Measurements from ENCODE around the gene EPN2. TPM values are rescaled to one million over a fixed set of nuclear protein-coding genes. Genes with fewer than 3 reads are reported as not detected.
A peak's percentile ranks its signal among the peaks of the same experiment; 100 is the strongest.

EPN2 gene
- total RNA-seq, 1 donor from 2014 or later, result 18.3 TPM

- no peaks in the 10 kb centered on the region for H3K27me3 ChIP-seq (ENCODE audit: control insufficient read depth in 3 of 3, insufficient read depth in 3 of 3, low read length in 3 of 3)
- H3K9me3 ChIP-seq (ENCODE audit: control insufficient read depth in 3 of 3, low read length in 3 of 3), result no peaks in the 10 kb centered on the region
- H3K4me1 ChIP-seq (ENCODE audit: control insufficient read depth in 3 of 3, insufficient read depth in 3 of 3, low read length in 3 of 3), result peaks cover 22 to 24% (median 23%) of the 10 kb centered on the region in 3 donors
- no peak overlapping the region for H3K9ac ChIP-seq (ENCODE audit: low read depth in 1 of 3, low read length in 3 of 3)
- peaks cover 0 to 2% (median 0%) of the 10 kb centered on the region in 3 donors for H3K36me3 ChIP-seq (ENCODE audit: control insufficient read depth in 3 of 3, insufficient read depth in 3 of 3, low read length in 3 of 3)
- H3K4me3 ChIP-seq (ENCODE audit: low read length in 3 of 3), result no peak overlapping the region
- no peak overlapping the region for H3K27ac ChIP-seq (ENCODE audit: low read depth, low read length)
Observed at GRCh38 chr17:19365833-19366636, 128.9 kb downstream of the EPN2 start.

- H3K4me3 ChIP-seq (ENCODE audit: low read length in 3 of 3), result no peak overlapping the region
- H3K9ac ChIP-seq (ENCODE audit: low read depth in 1 of 3, low read length in 3 of 3), result no peak overlapping the region
- peaks cover 0 to 2% (median 0%) of the 10 kb centered on the region in 3 donors for H3K36me3 ChIP-seq (ENCODE audit: control insufficient read depth in 3 of 3, insufficient read depth in 3 of 3, low read length in 3 of 3)
- H3K27me3 ChIP-seq (ENCODE audit: control insufficient read depth in 3 of 3, insufficient read depth in 3 of 3, low read length in 3 of 3), result no peaks in the 10 kb centered on the region
- H3K27ac ChIP-seq (ENCODE audit: low read depth, low read length), result no peak overlapping the region
- H3K9me3 ChIP-seq (ENCODE audit: control insufficient read depth in 3 of 3, low read length in 3 of 3), result no peaks in the 10 kb centered on the region
- H3K4me1 ChIP-seq (ENCODE audit: control insufficient read depth in 3 of 3, insufficient read depth in 3 of 3, low read length in 3 of 3), result peaks cover 20 to 24% (median 24%) of the 10 kb centered on the region in 3 donors
Observed at GRCh38 chr17:19366637-19366972, 129.4 kb downstream of the EPN2 start.

DNA sequence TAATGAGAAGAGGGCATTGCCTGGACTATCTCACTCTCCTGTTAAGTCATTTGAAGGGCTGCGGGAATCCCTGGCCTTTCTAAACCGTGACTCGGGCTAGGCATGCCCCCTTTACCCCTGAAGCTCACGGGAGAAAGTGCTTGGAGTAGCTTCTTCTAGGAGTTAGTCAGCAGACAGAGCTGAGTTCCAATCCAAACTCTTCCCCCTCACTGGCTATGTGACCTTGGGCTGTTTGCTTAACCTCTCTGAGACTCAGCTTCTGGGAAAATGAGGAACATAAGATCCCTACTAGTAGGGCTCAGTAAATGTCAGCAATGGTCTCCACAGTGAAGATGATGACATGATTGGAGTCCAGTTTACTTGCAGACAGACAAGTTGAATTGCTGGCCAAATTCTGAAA is 131.1 kb downstream of the EPN2 start:
- Histone ChIP-seq H3K27ac (ENCODE audit: low read depth, low read length) (no peak overlapping the region), H3K9ac (ENCODE audit: low read depth in 1 of 3, low read length in 3 of 3) (no peak overlapping the region), H3K27me3 (ENCODE audit: control insufficient read depth in 3 of 3, insufficient read depth in 3 of 3, low read length in 3 of 3) (no peaks in the 10 kb centered on the region), H3K4me1 (ENCODE audit: control insufficient read depth in 3 of 3, insufficient read depth in 3 of 3, low read length in 3 of 3) (peaks cover 10 to 15% (median 14%) of the 10 kb centered on the region in 3 donors), H3K4me3 (ENCODE audit: low read length in 3 of 3) (no peak overlapping the region), H3K36me3 (ENCODE audit: control insufficient read depth in 3 of 3, insufficient read depth in 3 of 3, low read length in 3 of 3) (peaks cover 0 to 2% (median 0%) of the 10 kb centered on the region in 3 donors), H3K9me3 (ENCODE audit: control insufficient read depth in 3 of 3, low read length in 3 of 3) (no peaks in the 10 kb centered on the region)

DNA sequence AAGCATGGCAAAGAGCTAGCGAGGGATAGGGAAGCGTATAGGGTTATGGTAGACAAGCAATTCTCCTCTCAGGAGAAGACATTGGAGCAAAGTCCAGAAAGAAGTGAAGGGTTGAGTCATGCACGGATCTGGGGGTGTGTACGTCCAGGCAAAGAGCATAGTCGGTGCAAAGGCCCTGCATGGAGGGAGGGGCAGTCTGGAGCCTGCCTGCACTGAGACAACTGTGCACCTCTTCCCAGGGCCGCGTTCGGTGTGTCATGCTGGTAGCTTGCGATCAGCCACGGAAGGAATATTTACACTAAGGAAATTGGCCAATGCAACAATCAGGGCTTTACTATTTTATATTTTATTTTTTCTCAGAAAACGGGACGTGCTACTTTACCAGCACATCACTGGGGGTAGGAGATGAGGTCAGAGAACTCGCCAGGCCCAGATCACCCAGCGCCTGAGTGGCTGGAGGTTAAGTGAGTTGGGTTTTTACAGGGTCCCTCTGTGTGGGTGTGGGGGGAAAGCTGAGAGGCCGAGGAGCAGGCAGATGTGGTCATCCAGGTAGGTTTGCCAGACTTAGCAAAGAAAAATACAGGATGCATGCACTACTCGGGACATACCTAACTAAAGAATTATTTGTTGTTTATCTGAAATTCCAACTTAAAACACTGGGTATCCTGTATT is 132.1 kb downstream of the EPN2 start:
- Histone ChIP-seq H3K9me3 (ENCODE audit: control insufficient read depth in 3 of 3, low read length in 3 of 3) (no peaks in the 10 kb centered on the region), H3K36me3 (ENCODE audit: control insufficient read depth in 3 of 3, insufficient read depth in 3 of 3, low read length in 3 of 3) (peaks cover 0 to 2% (median 0%) of the 10 kb centered on the region in 3 donors), H3K27ac (ENCODE audit: low read depth, low read length) (no peak overlapping the region), H3K4me1 (ENCODE audit: control insufficient read depth in 3 of 3, insufficient read depth in 3 of 3, low read length in 3 of 3) (peaks cover 8 to 14% (median 14%) of the 10 kb centered on the region in 3 donors), H3K9ac (ENCODE audit: low read depth in 1 of 3, low read length in 3 of 3) (no peak overlapping the region), H3K27me3 (ENCODE audit: control insufficient read depth in 3 of 3, insufficient read depth in 3 of 3, low read length in 3 of 3) (no peaks in the 10 kb centered on the region), H3K4me3 (ENCODE audit: low read length in 3 of 3) (no peak overlapping the region)

GRCh38 chr17:19369846-19370492 is 132.8 kb downstream of the EPN2 start:
- Histone ChIP-seq H3K27me3 (ENCODE audit: control insufficient read depth in 3 of 3, insufficient read depth in 3 of 3, low read length in 3 of 3) (no peaks in the 10 kb centered on the region), H3K36me3 (ENCODE audit: control insufficient read depth in 3 of 3, insufficient read depth in 3 of 3, low read length in 3 of 3) (peaks cover 0 to 2% (median 0%) of the 10 kb centered on the region in 3 donors), H3K4me1 (ENCODE audit: control insufficient read depth in 3 of 3, insufficient read depth in 3 of 3, low read length in 3 of 3) (peaks cover 8 to 14% (median 14%) of the 10 kb centered on the region in 3 donors), H3K9ac (ENCODE audit: low read depth in 1 of 3, low read length in 3 of 3) (peak overlapping the region in 2 of 3 donors; percentile 20 to 45), H3K4me3 (ENCODE audit: low read length in 3 of 3) (no peak overlapping the region), H3K27ac (ENCODE audit: low read depth, low read length) (peak overlapping the region; percentile 29), H3K9me3 (ENCODE audit: control insufficient read depth in 3 of 3, low read length in 3 of 3) (no peaks in the 10 kb centered on the region)

GRCh38 chr17:19370493-19370960 is 133.4 kb downstream of the EPN2 start:
- H3K36me3 ChIP-seq (ENCODE audit: control insufficient read depth in 3 of 3, insufficient read depth in 3 of 3, low read length in 3 of 3), result peaks cover 0 to 2% (median 0%) of the 10 kb centered on the region in 3 donors
- H3K4me1 ChIP-seq (ENCODE audit: control insufficient read depth in 3 of 3, insufficient read depth in 3 of 3, low read length in 3 of 3), result peaks cover 8 to 14% (median 14%) of the 10 kb centered on the region in 3 donors
- no peaks in the 10 kb centered on the region for H3K9me3 ChIP-seq (ENCODE audit: control insufficient read depth in 3 of 3, low read length in 3 of 3)
- H3K9ac ChIP-seq (ENCODE audit: low read depth in 1 of 3, low read length in 3 of 3), result peak overlapping the region in 1 of 3 donors; percentile 45
- no peaks in the 10 kb centered on the region for H3K27me3 ChIP-seq (ENCODE audit: control insufficient read depth in 3 of 3, insufficient read depth in 3 of 3, low read length in 3 of 3)
- H3K27ac ChIP-seq (ENCODE audit: low read depth, low read length), result no peak overlapping the region
- no peak overlapping the region for H3K4me3 ChIP-seq (ENCODE audit: low read length in 3 of 3)

GRCh38 chr17:19371259-19372010 is 134.3 kb downstream of the EPN2 start:
- H3K4me3 ChIP-seq (ENCODE audit: low read length in 3 of 3), result no peak overlapping the region
- H3K9me3 ChIP-seq (ENCODE audit: control insufficient read depth in 3 of 3, low read length in 3 of 3), result no peaks in the 10 kb centered on the region
- no peak overlapping the region for H3K27ac ChIP-seq (ENCODE audit: low read depth, low read length)
- H3K27me3 ChIP-seq (ENCODE audit: control insufficient read depth in 3 of 3, insufficient read depth in 3 of 3, low read length in 3 of 3), result no peaks in the 10 kb centered on the region
- no peak overlapping the region for H3K9ac ChIP-seq (ENCODE audit: low read depth in 1 of 3, low read length in 3 of 3)
- peaks cover 0 to 2% (median 0%) of the 10 kb centered on the region in 3 donors for H3K36me3 ChIP-seq (ENCODE audit: control insufficient read depth in 3 of 3, insufficient read depth in 3 of 3, low read length in 3 of 3)
- peaks cover 8 to 17% (median 14%) of the 10 kb centered on the region in 3 donors for H3K4me1 ChIP-seq (ENCODE audit: control insufficient read depth in 3 of 3, insufficient read depth in 3 of 3, low read length in 3 of 3)

GRCh38 chr17:19372011-19372370 is 134.8 kb downstream of the EPN2 start:
- Histone ChIP-seq H3K4me3 (ENCODE audit: low read length in 3 of 3) (no peak overlapping the region), H3K27me3 (ENCODE audit: control insufficient read depth in 3 of 3, insufficient read depth in 3 of 3, low read length in 3 of 3) (no peaks in the 10 kb centered on the region), H3K9me3 (ENCODE audit: control insufficient read depth in 3 of 3, low read length in 3 of 3) (no peaks in the 10 kb centered on the region), H3K4me1 (ENCODE audit: control insufficient read depth in 3 of 3, insufficient read depth in 3 of 3, low read length in 3 of 3) (peaks cover 12 to 20% (median 17%) of the 10 kb centered on the region in 3 donors), H3K9ac (ENCODE audit: low read depth in 1 of 3, low read length in 3 of 3) (no peak overlapping the region), H3K36me3 (ENCODE audit: control insufficient read depth in 3 of 3, insufficient read depth in 3 of 3, low read length in 3 of 3) (peaks cover 0 to 2% (median 0%) of the 10 kb centered on the region in 3 donors), H3K27ac (ENCODE audit: low read depth, low read length) (no peak overlapping the region)

GRCh38 chr17:19372439-19372838 is 135.3 kb downstream of the EPN2 start:
- Histone ChIP-seq H3K27me3 (ENCODE audit: control insufficient read depth in 3 of 3, insufficient read depth in 3 of 3, low read length in 3 of 3) (no peaks in the 10 kb centered on the region), H3K9me3 (ENCODE audit: control insufficient read depth in 3 of 3, low read length in 3 of 3) (no peaks in the 10 kb centered on the region), H3K4me3 (ENCODE audit: low read length in 3 of 3) (no peak overlapping the region), H3K9ac (ENCODE audit: low read depth in 1 of 3, low read length in 3 of 3) (no peak overlapping the region), H3K36me3 (ENCODE audit: control insufficient read depth in 3 of 3, insufficient read depth in 3 of 3, low read length in 3 of 3) (peaks cover 0 to 2% (median 0%) of the 10 kb centered on the region in 3 donors), H3K4me1 (ENCODE audit: control insufficient read depth in 3 of 3, insufficient read depth in 3 of 3, low read length in 3 of 3) (peaks cover 14 to 23% (median 19%) of the 10 kb centered on the region in 3 donors), H3K27ac (ENCODE audit: low read depth, low read length) (no peak overlapping the region)

Data from skeletal muscle tissue (tissue), 4 donors.